Stimulated activated CD8-positive, alpha-beta memory T cell treated with anti-CD3 and anti-CD28 coated beads, Interleukin-12 subunit alpha, Interleukin-12 subunit beta, amount 100 ng/mL, for 24 hours (primary cell): ENCODE results near the gene LMNA.

Experiments used
- DNase-seq: peaks from one replicate; pipeline ENCODE4 v3.0.0-alpha.2; 2020; ENCODE audit errors: extremely low read depth

The LMNA gene

DNA sequence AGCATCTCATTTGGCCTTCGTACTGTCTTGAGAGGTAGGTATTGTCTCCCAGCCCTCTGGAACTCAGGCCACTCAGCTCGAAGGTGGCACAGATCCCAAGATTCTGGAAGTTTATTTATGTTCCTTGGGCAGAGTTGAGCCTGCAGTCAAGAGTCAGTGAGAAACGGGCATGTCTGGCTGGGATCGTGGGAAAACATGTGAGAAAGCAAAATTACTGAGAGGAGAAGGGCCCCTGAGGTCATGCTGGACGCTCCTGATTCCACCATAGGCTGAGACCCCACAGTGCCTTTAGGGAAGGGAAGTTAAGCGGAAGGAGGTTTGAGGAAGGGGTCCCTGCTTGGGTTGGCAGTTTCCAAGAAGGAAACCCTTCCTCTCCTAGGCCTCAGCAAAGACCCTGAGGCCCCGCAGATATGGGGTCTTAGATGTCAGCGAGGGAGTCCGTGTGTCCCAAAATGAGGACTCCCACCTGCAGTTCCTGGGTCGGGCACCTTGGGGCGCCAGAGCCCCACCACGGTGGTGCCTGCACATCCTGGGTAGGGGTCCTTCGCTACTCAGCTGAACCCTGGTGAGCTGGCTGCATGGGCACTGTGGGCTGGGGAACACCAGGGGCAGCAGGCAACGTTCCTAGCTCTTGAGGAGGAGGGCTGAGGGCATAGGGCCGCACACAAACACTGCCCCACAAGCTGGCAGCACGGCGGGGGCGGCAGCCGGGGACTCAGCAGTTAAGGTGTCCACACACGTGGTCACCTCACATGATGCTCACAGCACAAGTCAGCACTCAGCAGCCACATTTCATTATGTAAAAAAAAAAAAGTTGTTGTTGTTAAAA is 26.6 kb downstream of the LMNA start:
- no peak for DNase-seq

DNA sequence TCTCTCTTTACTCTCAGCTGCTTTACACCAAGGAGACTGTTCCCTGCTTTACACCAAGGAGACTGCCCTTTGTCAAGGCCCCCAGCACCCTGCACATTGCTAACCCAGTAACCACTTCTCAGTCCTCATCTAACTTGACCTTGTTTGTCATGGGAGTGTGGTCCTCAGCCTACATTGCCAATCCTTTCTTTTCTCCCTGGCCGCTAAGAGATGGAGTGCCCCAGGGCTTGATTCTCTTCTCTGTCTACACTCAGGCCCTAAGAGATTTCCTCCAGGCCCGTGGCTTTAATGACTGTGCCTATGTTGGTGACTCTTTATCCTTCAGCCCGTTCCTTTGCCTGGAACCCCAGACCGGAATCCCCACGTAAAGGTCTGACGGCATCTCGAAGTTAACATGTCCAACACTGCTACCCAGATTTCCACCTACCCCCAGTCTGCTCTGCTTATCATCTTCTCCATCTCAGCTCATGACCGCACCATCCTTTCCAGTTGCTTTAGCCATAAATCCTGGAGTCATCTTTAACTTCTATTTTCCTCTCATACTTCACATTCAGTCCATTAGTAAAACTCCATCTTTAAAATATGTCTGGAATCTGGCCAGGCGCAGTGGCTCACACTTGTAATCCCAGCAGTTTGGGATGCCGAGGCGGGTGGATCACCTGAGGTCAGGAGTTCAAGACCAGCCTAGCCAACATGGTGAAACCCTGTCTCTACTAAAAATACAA is 29.4 kb downstream of the LMNA start:
- DNase-seq: no peak

DNA sequence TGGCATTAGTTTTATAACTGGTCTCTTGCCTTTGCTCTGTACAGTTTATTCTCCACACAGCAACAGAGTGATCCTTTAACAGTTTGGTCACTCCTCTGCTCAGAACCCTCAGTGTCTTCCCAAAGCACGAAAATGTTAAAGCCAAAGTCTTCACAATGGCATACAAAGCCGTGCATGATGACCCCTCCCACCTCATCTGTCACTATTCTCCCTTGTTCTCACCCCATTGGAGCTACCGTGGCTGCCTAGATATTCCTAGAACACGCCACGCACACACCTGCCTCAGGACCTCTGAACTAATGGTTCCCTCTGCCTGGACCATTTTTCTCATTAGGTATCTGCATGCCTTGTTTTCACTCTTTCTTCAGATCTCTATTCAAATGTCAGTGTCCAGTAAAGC is 30.2 kb downstream of the LMNA start:
- no peak for DNase-seq

DNA sequence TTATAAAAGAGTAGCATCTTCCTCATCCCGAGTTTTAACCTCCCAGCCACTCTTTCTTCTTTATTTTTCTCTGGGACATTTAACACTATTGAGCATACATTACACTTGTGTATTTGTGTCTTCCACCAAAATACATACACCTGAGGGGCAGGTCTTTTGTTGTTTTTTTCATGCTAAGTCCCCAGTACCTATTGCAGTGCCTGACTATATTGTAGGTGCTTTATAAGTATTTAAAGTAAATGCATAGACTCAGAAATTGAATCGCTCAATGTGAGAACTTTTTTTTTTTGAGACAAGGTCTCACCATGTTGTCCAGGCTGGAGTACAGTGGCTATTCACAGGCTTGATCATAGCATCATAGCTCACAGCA is 31.1 kb downstream of the LMNA start:
- DNase-seq: no peak

- no peak for DNase-seq
Observed at GRCh38 chr1:156146020-156146768, 31.7 kb downstream of the LMNA start.

DNA sequence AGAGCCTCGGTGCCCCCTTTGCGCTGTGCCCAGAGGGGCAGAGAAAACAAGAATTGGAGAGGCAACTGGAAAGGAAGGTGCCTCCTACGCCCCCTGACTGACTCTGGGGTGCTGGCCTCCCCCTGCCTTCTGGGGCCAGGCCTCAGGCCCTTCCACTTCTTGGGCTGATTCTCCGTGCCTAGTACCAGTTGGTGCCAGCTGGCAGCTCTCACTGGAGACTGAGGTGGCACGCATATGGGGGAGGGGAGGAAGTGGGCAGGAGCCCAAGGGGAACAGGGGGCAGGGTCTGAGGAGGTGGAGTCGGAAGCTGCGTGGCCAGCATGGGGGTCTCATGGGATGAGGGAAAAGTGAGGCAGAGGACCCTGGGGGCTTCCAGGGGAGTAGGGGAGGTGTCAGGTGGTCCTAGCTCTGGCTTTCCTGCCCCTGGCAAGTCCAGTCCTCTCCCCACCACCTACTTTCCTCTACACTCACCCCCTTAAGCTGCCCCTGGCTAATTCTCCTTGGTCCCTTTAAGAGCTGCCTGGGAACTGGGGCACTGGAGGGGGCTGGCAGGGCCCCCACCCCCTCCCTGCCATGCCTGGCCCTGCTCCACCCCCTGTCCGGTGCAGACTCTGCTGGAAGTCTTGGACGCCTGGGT is 32.4 kb downstream of the LMNA start:
- DNase-seq: no peak

DNA sequence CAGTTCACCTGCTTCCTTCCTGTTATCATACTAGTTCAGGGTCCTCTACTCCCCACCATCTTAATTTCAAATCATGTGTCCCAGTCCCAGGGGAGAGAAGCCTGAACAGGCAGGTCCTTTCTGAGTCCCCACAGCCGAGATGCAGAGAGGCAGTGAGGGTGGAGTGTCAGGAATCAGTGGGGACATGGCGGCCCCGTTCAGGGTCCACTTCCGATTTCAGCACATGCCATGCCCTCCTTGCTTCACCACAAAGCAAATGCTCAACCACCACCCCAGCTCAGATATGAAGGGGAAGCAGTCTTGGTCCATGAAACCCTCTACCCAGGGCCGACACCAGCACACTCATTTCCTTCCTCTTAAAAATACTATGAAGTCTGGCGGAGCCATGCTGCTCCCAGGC is 33.7 kb downstream of the LMNA start:
- no peak for DNase-seq

DNA sequence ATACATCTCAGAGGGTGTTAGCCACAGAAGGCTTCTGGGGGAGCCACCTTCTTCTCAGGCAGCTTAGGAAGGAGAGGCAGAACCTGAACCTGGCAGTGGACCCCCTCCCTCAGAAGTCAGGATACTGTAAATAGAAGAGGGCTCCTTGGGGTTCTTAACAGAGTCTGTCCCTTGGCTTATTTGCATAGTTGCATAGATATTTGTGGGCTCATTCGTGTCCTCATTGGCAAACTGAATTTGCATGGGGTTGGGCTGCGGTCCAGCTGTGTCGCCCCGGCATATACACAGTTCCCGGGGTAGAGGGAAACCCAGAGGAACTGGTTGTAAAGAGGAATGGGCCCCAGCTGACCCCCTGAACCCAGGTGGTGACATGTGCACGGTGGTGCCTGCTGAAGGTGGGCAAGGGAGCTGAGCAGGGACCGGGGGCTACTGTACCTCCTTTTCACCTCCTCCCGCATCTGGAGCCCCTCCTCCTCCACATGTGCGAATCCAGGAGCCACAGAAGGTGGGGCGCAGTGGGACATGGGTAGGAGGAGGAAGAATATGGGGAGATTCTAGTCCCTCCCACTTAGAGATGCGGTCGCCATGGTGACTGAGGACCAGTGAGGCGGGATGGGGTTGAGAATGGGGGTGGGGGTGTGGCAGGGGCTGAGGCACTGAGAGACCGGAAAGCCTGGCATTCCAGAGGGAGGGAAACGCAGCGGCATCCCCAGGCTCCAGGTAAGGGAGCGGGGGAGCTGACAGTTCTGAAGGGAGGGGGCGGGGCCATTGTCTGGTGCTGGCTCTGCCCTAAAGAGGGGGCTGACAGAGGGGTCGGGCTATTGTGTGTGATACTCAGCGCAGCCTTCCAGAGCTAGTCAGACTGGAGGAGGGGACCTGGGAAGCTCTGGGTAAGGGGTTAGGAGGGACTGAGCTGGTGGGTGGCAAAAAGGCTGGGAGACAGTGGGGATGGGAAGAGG is 35.1 kb downstream of the LMNA start:
- DNase-seq: no peak

DNA sequence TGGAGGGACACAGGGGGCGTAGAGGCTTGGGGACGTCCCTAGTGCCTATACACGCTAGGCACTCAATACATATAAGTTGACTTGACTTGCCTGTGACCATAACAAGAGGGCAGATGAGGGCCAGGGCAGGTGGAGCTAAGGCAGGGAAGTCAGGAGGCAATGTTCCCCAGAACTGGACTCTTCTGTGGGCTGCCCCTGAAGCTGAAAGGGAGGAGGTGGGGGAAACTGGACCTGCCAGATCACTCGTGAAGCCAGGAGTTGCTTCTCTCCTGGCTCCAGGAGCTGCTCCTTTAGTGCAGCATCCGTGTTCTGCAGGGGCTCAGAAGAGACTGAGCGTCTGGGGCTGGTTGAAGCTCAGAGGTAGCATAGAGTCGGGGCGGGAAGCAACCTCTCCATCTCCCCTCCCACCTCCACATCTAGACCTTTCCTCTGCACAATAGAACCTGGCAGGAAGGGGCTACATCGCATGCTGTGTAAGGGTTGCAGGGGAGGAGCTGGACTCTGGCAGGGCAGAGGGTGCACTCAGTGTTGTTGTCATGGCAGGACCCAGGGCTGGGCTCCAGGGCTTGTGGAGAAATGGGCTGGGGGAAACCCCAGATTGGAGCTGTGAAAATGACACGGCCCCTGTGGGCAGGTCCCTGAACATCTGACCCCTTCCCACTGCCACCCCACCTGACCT is 36.0 kb downstream of the LMNA start:
- no peak for DNase-seq

GRCh38 chr1:156151093-156151688 is 36.7 kb downstream of the LMNA start:
- no peak for DNase-seq

DNA sequence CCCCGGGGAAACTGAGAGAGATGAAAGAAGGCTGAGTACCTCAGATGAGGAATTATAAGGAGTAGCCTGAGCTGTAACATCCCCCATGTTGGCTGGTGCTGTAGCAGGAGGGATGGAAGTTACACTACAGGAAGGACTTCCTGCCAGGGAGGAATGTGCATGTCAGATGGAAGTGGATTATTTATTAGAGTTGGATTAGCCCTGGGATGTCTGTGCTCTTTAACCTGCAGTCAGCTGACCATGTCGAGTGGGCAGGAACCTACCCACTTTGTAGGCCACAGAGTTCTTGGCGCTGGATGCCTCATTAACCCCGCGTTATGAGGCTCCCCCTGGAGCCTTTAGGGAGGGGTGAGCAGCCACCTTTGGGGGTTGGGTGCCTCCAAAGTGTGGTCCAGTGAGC is 38.1 kb downstream of the LMNA start:
- DNase-seq: no peak

DNA sequence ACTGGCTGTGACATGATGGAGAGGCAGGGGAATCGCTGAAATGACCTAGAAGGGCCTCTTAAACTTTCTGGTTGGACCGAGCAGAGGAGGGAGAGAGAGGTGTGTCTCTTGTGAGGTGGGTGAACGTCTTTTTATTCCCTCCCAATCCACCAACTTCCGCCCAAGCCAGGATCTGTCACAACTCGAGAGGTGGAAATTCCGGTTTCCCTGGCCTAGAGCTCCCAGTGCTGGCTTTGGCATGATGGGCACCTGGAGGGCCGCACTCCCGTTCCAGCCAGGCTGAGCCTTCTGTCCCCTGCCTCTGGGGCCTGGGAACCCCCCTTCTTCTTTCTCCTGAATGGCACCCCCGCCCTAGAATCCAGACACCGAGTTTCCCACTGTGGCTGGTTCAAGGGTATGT is 38.9 kb downstream of the LMNA start, which contains the start of gene SEMA4A:
SEMA4A (plus strand) TSS at position 224 of the 400 bp plus-strand sequence. CDS start 994 bp downstream, outside the sequence.
- no peak for DNase-seq

- DNase-seq: peak; percentile 31
Observed at GRCh38 chr1:156154317-156154749, 39.8 kb downstream of the LMNA start.

DNA sequence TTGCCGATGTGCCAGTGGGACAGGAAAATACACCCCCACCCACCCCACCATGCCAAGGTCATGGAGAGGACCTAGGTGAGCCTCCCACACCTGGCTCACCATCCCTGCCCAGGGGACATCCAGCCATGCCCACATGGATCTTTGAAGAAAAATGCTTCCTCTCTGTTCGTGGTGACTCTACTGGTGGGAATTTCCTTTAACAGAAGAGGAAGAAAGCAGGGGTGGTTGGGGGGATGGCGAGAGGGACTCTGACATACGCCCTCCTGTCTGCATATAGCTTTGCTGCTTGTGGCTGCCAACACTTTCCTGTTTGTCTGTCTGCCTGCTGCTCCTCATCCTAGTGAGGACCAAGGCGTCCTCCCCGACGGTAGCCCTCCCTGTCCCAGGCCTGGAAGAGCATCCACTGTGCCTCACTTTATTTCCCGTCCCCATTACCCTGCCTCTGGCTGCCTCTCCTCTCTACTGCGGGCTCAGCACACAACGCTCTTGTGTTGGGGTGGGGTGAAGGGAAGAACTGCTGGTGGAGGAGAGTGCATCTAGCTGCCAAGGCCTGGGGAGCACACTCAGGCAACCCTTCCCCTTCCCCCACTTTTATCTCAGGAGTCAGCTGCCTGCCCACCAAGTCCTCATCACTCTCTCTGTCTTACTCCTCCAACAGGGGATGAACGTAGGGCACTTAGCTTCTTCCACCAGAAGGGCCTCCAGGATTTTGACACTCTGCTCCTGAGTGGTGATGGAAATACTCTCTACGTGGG is 41.4 kb downstream of the LMNA start:
- no peak for DNase-seq

- DNase-seq: no peak
Observed at GRCh38 chr1:156157506-156157905, 43.0 kb downstream of the LMNA start.

DNA sequence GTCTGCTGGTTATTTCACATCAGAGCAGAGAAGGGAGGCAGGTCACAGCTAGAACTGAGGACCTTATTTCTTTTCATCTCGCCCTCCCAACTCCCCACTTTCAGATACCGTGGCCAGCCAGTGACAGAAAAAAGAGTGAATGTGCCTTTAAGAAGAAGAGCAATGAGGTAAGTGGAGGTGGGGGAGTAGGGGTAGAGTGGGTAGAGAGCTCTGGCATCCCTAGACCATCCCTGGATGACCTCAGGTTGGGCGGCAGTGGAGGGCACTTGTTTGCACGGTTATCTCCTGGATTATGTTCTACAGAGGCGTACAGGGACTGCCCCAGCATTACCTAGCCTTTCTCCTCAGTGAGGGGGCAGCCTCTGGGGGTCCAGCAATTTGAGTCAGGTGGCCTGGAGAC is 43.5 kb downstream of the LMNA start:
- no peak for DNase-seq

- no peak for DNase-seq
Observed at GRCh38 chr1:156160000-156160742, 45.7 kb downstream of the LMNA start.

DNA sequence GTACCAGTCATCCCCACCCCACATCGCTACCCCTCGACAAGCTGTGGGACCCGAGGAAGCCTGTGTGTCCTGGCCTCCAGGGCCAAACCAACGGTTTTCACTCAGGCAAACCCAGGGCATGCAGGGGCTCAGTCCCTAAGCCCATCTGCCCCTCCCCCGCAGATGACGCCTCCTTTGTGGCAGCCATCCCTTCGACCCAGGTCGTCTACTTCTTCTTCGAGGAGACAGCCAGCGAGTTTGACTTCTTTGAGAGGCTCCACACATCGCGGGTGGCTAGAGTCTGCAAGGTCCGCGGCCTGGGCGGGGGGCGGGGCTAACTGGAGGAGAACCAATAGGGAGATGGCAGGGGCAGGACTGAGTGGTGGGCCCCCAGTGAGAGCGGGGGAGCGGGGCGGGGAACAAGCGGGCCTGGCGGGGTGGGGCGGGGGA is 46.2 kb downstream of the LMNA start:
- DNase-seq: peak; percentile 53
